SU-DHL-6 (cell line): ENCODE results near the gene DYDC2.
A peak's percentile ranks its signal among the peaks of the same experiment; 100 is the strongest.

Experiments used
- H2AFZ ChIP-seq: fragments of 200-600 bp; sonication (generic); 2 replicates; pipeline ENCODE4 v1.6.1; 2014; ENCODE audit warnings: low read depth, mild to moderate bottlenecking, moderate library complexity, mixed read lengths, antibody characterized with exemption, low read length; ENCODE audit not compliant: severe bottlenecking
- H3F3A ChIP-seq: fragments of 200-600 bp; shearing (Covaris generic); 2 replicates; pipeline ENCODE4 v1.6.0; 2016; ENCODE audit warnings: antibody characterized with exemption, mild to moderate bottlenecking; ENCODE audit not compliant: insufficient read depth
- H3K27ac ChIP-seq: fragments of 200-600 bp; sonication (generic); 2 replicates; pipeline ENCODE4 v1.5.1; 2016; ENCODE audit warnings: low read depth, mild to moderate bottlenecking, low read length, moderate library complexity, mixed read lengths
- H3K27me3 ChIP-seq: fragments of 200-600 bp; sonication (generic), shearing (Covaris generic); 2 replicates; pipeline ENCODE4 v1.6.0; 2014; ENCODE audit warnings: mild to moderate bottlenecking, low read length
- H3K36me3 ChIP-seq: fragments of 200-600 bp; sonication (generic); 2 replicates; pipeline ENCODE4 v1.6.1; 2014; ENCODE audit warnings: mild to moderate bottlenecking, low read length, mixed read lengths
- H3K4me2 ChIP-seq: fragments of 300-600, 200-600 bp; shearing (Covaris generic), sonication (generic); 2 replicates; pipeline ENCODE4 v1.6.0; 2014; ENCODE audit warnings: low read length, low read depth, mild to moderate bottlenecking; ENCODE audit not compliant: poor library complexity, severe bottlenecking
- H3K4me3 ChIP-seq: fragments of 200-600 bp; sonication (generic); 2 replicates; pipeline ENCODE4 v1.5.1; 2014; ENCODE audit warnings: antibody characterized with exemption, low read length, mild to moderate bottlenecking, mixed read lengths; ENCODE audit not compliant: insufficient read depth, poor library complexity, severe bottlenecking
- H3K79me2 ChIP-seq: fragments of 200-600 bp; sonication (generic); 2 replicates; pipeline ENCODE4 v1.6.1; 2014; ENCODE audit warnings: mild to moderate bottlenecking, low read length, moderate library complexity; ENCODE audit not compliant: insufficient read depth
- H3K9ac ChIP-seq: fragments of 200-600 bp; sonication (generic); 2 replicates; pipeline ENCODE4 v1.7.0; 2014; ENCODE audit warnings: mild to moderate bottlenecking, low read length
- H3K9me2 ChIP-seq: fragments of 200-600 bp; sonication (generic); replicated peaks from 2 replicates; pipeline ENCODE4 v1.6.1; 2014; ENCODE audit warnings: low read length; ENCODE audit not compliant: insufficient read depth
- H3K9me3 ChIP-seq: fragments of 200-600 bp; sonication (generic); 2 replicates; pipeline ENCODE4 v1.6.1; 2014; ENCODE audit warnings: low read length, mixed read lengths; ENCODE audit not compliant: insufficient read depth
- H4K20me1 ChIP-seq: fragments of 200-600 bp; sonication (generic); 2 replicates; pipeline ENCODE4 v1.6.1; 2014; ENCODE audit warnings: low read depth, mild to moderate bottlenecking, antibody characterized with exemption, low read length, moderate library complexity, mixed read lengths
- EZH2phosphoT487 ChIP-seq: fragments of 200-600 bp; sonication (generic), shearing (Covaris generic); conservative IDR thresholded peaks from 2 replicates; pipeline ENCODE4 v1.6.1; 2018; ENCODE audit warnings: mild to moderate bottlenecking, antibody characterized with exemption, low read length, moderate library complexity, mixed read lengths
- TF ChIP-seq, protein P1 (sequence below): fragments of 200-600 bp; sonication (generic); IDR thresholded peaks from one replicate; pipeline ENCODE4 v1.5.1; 2017; ENCODE audit warnings: antibody characterized with exemption, mild to moderate bottlenecking, low read length, moderate library complexity; ENCODE audit not compliant: insufficient read depth, poor library complexity, severe bottlenecking

The DYDC2 gene

DNA sequence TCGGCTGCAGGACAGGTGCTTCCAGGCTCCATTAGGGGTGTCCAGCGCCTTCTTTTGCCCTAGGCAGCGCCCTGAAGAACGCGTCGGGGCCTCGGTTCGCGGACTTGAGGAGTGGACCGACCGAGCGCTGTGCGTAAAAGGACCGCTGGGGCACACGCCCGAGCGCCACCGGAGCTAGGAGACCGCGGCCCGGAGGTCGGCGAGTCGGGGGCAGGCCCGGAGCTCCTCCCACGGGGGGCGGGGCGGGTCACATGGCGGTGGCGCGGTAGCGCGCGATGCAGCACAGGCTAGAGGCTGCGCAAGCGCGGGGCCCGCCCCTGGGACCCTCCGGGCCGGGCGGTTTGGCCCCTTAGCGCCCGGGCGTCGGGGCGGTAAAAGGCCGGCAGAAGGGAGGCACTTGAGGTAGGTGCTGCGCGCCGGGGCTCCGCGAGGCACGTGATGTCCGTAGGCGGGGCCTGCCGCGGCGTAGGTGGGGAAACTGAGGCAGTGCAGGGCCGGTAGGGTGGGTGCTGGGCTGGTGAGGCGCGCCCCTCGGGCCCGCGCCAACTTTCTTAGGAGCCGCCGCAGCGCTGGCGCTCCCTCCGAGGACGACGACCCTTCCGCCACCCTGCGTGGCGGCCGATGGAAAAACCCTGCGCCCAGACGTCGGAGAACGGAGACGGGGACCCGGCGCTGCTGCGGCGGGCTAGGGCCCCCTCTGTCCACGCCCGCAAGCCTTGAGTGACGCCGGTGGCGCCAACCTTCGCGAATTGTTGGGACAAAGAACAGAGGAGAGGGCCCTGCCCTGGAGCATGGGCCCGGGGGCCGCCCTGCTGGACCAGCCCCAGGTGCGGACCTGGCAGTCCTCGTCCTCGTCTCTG lies 51.9 kb downstream of the DYDC2 start, which contains the start of gene PRXL2A:
TSS of gene PRXL2A (plus strand) at position 310 of the 860 bp plus-strand sequence. CDS start 11,917 bp downstream, outside the sequence.
- H3K27ac ChIP-seq: no peak within 1 kb of the TSS
- H3K79me2 ChIP-seq: no peaks in the 10 kb centered on the region
- peak within 1 kb of the TSS; percentile 89 for H2AFZ ChIP-seq
- H3K9ac ChIP-seq: peak within 1 kb of the TSS; percentile 62
- no peaks in the 10 kb centered on the region for H3K9me2 ChIP-seq
- no peaks in the 10 kb centered on the region for H3K9me3 ChIP-seq
- H3F3A ChIP-seq: no peaks in the 10 kb centered on the region
- no peaks in the 10 kb centered on the region for H4K20me1 ChIP-seq
- H3K4me2 ChIP-seq: peak within 1 kb of the TSS; percentile 53
- TF ChIP-seq, protein P1, sequence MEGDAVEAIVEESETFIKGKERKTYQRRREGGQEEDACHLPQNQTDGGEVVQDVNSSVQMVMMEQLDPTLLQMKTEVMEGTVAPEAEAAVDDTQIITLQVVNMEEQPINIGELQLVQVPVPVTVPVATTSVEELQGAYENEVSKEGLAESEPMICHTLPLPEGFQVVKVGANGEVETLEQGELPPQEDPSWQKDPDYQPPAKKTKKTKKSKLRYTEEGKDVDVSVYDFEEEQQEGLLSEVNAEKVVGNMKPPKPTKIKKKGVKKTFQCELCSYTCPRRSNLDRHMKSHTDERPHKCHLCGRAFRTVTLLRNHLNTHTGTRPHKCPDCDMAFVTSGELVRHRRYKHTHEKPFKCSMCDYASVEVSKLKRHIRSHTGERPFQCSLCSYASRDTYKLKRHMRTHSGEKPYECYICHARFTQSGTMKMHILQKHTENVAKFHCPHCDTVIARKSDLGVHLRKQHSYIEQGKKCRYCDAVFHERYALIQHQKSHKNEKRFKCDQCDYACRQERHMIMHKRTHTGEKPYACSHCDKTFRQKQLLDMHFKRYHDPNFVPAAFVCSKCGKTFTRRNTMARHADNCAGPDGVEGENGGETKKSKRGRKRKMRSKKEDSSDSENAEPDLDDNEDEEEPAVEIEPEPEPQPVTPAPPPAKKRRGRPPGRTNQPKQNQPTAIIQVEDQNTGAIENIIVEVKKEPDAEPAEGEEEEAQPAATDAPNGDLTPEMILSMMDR: no peak
- no peak for TF ChIP-seq EZH2phosphoT487
- no peaks in the 10 kb centered on the region for H3K27me3 ChIP-seq
- peak within 1 kb of the TSS; percentile 50 for H3K4me3 ChIP-seq
- H3K36me3 ChIP-seq: no peaks in the 10 kb centered on the region

DNA sequence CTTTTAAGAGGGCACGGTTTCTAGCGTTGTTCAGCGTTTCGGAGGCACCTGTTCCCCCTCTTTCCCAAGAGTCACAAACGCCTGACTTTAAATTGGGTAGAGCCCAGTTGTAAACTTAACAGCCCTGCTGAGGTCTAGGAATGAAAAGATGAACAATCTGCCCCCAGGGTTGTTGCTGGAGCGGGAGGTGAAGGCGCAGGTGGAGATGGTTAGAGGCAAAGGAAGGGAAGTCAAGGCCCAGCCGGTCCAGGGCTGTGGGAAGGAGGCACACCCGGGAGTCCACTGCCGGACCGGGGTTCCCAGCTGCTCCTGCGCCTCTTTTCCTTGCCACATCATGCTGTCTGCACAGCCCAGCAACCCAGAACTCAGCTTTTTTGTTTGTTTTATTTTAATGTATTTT lies 52.5 kb downstream of the DYDC2 start:
- H3K79me2 ChIP-seq: no peaks in the 10 kb centered on the region
- no peaks in the 10 kb centered on the region for H3K36me3 ChIP-seq
- peak overlapping the region; percentile 62 for H3K9ac ChIP-seq
- no peaks in the 10 kb centered on the region for H3K9me3 ChIP-seq
- TF ChIP-seq EZH2phosphoT487: no peak
- TF ChIP-seq, protein P1: no peak
- peak overlapping the region; percentile 89 for H2AFZ ChIP-seq
- peak overlapping the region; percentile 53 for H3K4me2 ChIP-seq
- H3K27ac ChIP-seq: no peak overlapping the region
- H3K27me3 ChIP-seq: no peaks in the 10 kb centered on the region
- H3F3A ChIP-seq: no peaks in the 10 kb centered on the region
- peak overlapping the region; percentile 50 for H3K4me3 ChIP-seq
- H3K9me2 ChIP-seq: no peaks in the 10 kb centered on the region
- H4K20me1 ChIP-seq: no peaks in the 10 kb centered on the region

- Histone ChIP-seq H4K20me1 (no peaks in the 10 kb centered on the region), H2AFZ (no peak overlapping the region), H3K9me3 (no peaks in the 10 kb centered on the region), H3K9ac (no peak overlapping the region), H3K27me3 (no peaks in the 10 kb centered on the region), H3K4me2 (no peak overlapping the region), H3K9me2 (no peaks in the 10 kb centered on the region), H3K4me3 (no peak overlapping the region), H3F3A (no peaks in the 10 kb centered on the region), H3K27ac (no peak overlapping the region), H3K79me2 (no peaks in the 10 kb centered on the region), H3K36me3 (no peaks in the 10 kb centered on the region)
- no peak for TF ChIP-seq EZH2phosphoT487
- TF ChIP-seq, protein P1: no peak
Observed at GRCh38 chr10:80410122-80410521, 53.5 kb downstream of the DYDC2 start.
